GM12891 (cell line): ENCODE results near the gene TBX19. TPM values are rescaled to one million over a fixed set of nuclear protein-coding genes. Genes with fewer than 3 reads are reported as not detected.

ENCODE experiments used
- DNase-seq: peaks from one replicate; pipeline ENCODE4 v3.0.0; 2011; ENCODE audit warnings: low spot score; ENCODE audit not compliant: insufficient read length
- FAIRE-seq: peaks from 2 replicates; lab custom pipeline; 2011; peaks lifted over from hg19 to GRCh38; lab: Jason Lieb, UNC
- PAX5 ChIP-seq: IDR thresholded peaks from 2 replicates; pipeline ENCODE4 v1.6.1; 2011; ENCODE audit warnings: low read length, moderate library complexity, mild to moderate bottlenecking; ENCODE audit not compliant: insufficient read depth, severe bottlenecking
- POLR2A ChIP-seq: IDR thresholded peaks from 2 replicates; pipeline ENCODE4 v1.6.1; 2011; ENCODE audit warnings: low read depth, low read length, control low read depth
- POLR2AphosphoS5 ChIP-seq: IDR thresholded peaks from 2 replicates; pipeline ENCODE4 v1.6.1; 2011; ENCODE audit warnings: low read depth, low read length, control low read depth
- POU2F2 ChIP-seq: IDR thresholded peaks from 2 replicates; pipeline ENCODE4 v1.6.1; 2011; ENCODE audit warnings: low read depth, mild to moderate bottlenecking, control low read depth, low read length, moderate library complexity
- SPI1 ChIP-seq: IDR thresholded peaks from 2 replicates; pipeline ENCODE4 v1.6.1; 2011; ENCODE audit warnings: low read depth, low read length, control low read depth
- TAF1 ChIP-seq: IDR thresholded peaks from 2 replicates; pipeline ENCODE4 v1.6.1; 2011; ENCODE audit warnings: low read depth, low read length, control low read depth
- polyA plus RNA-seq: library from polyadenylated mRNA; unstranded; fragments of >200 nt; gene quantifications from one replicate; pipeline ENCODE4 v1.2.1, GENCODE V29; 2012; ENCODE audit warnings: low read depth, missing spikeins, inconsistent platforms; ENCODE audit not compliant: missing spikeins

The TBX19 gene
- polyA plus RNA-seq, result 1.3 TPM

GRCh38 chr1:168280296-168280927 lies at the start of gene TBX19:
Gene TBX19, plus strand, starts transcription at chr1:168280877. Its CDS starts 214 bp downstream, at chr1:168281091.
- FAIRE-seq, result no peak
- DNase-seq, result no peak
- no peak for TF ChIP-seq SPI1
- no peak for TF ChIP-seq POU2F2
- no peak for TF ChIP-seq PAX5
- no peak for TF ChIP-seq TAF1
- TF ChIP-seq POLR2A, result no peak
- no peak for TF ChIP-seq POLR2AphosphoS5

GRCh38 chr1:168234846-168235547 lies 45.7 kb upstream of the TBX19 start:
- DNase-seq, result peak; percentile 35
- no peak for TF ChIP-seq PAX5
- no peak for TF ChIP-seq TAF1
- no peak for TF ChIP-seq POLR2A
- TF ChIP-seq POLR2AphosphoS5, result no peak; the same call in 1 of the 2 replicates
- TF ChIP-seq SPI1, result no peak
- no peak for TF ChIP-seq POU2F2
- FAIRE-seq, result peak; percentile 69

GRCh38 chr1:168235548-168235885 lies 45.2 kb upstream of the TBX19 start:
- no peak for FAIRE-seq
- no peak for DNase-seq
- TF ChIP-seq POLR2AphosphoS5, result no peak
- TF ChIP-seq PAX5, result no peak
- TF ChIP-seq POU2F2, result no peak
- no peak for TF ChIP-seq POLR2A
- no peak for TF ChIP-seq SPI1
- no peak for TF ChIP-seq TAF1

GRCh38 chr1:168235937-168236336 lies 44.7 kb upstream of the TBX19 start:
- no peak for FAIRE-seq
- no peak for DNase-seq
- TF ChIP-seq PAX5, result no peak
- no peak for TF ChIP-seq POLR2AphosphoS5
- no peak for TF ChIP-seq POU2F2
- no peak for TF ChIP-seq POLR2A
- no peak for TF ChIP-seq TAF1
- no peak for TF ChIP-seq SPI1

GRCh38 chr1:168236836-168237611 lies 43.7 kb upstream of the TBX19 start:
- TF ChIP-seq POLR2AphosphoS5 (no peak), TAF1 (no peak), POLR2A (no peak)
- FAIRE-seq, result no peak
- DNase-seq, result no peak

- FAIRE-seq, result no peak
- DNase-seq, result no peak
Observed at GRCh38 chr1:168243198-168243597, 37.5 kb upstream of the TBX19 start.

DNA sequence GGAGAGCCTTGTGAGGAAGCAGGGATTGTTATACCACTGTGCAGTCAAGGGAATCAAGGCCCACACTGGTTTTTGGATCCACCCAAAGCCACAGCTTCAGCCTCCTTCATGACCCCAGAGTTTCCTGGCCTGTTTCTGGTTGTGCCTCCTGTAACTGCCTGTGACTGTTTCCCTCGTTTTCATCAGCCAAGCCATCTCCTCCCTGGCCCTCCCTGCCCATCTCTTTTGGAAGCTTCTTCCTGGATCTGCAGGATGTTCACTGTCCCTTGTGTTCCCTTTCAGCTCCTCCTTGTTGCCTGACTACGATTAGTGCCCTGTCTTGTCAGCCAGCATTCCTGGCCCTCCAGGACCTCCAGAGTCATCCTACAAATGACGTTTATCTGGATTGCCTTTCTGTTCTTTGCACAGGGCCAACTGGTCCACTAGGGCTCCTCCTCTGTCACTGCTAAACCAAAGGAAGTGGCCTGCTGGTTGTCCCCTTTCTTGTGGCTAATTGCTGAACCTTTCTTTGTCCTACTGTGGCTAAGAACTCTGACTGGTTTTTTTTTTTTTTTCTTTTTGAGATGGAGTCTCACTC lies 37.0 kb upstream of the TBX19 start:
- DNase-seq (no peak), FAIRE-seq (no peak)
- TF ChIP-seq POLR2AphosphoS5 (no peak), SPI1 (no peak), POU2F2 (no peak), TAF1 (no peak), POLR2A (no peak), PAX5 (no peak)

More at GRCh38 chr1:168243198-168243597, 37.5 kb upstream of the TBX19 start:
- no peak for TF ChIP-seq PAX5
- TF ChIP-seq TAF1, result no peak
- no peak for TF ChIP-seq POU2F2
- no peak for TF ChIP-seq POLR2AphosphoS5
- TF ChIP-seq SPI1, result no peak
- no peak for TF ChIP-seq POLR2A

DNA sequence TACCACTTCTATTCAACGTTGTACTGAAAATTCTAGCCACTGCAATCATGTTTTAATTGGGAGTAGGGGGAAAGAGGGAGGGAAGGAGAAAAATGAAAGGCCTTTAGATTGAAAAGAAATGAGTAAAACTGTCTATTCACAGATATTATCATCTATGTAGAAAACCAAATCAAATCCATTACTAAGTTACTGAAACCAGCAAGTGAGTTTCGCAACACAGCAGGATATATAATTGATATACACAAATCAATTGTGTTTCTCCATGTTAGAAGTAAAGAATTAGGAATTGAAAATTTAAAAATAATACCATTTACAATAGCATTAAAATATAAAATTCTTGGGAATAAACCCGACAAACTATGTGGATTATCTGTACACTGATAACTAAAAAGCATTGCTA lies 35.6 kb upstream of the TBX19 start:
- FAIRE-seq (no peak), DNase-seq (no peak)
- TF ChIP-seq POU2F2 (no peak), POLR2AphosphoS5 (no peak), PAX5 (no peak), SPI1 (no peak), POLR2A (no peak), TAF1 (no peak)

DNA sequence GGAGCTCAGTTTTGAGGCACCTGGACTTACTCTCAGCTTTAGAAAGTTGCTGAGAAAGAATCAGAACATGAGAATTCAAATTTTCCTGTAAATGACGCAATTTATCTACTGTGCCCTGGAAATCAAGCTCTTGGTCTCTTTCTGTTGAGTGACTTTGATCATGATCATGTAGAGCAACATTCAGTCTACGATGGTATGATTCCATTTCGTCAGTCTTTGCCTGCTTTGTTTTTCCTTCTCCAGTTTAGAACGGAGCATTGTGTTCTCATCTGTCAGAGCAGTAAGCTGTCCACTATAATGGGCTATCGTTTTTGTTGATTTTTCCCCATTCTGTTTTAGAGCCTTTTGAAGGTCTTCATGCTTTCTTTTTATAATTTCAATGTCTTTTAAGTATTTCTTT lies 34.2 kb upstream of the TBX19 start:
- FAIRE-seq (no peak), DNase-seq (no peak)
- TF ChIP-seq TAF1, result no peak
- no peak for TF ChIP-seq POLR2A
- TF ChIP-seq POU2F2, result no peak

DNA sequence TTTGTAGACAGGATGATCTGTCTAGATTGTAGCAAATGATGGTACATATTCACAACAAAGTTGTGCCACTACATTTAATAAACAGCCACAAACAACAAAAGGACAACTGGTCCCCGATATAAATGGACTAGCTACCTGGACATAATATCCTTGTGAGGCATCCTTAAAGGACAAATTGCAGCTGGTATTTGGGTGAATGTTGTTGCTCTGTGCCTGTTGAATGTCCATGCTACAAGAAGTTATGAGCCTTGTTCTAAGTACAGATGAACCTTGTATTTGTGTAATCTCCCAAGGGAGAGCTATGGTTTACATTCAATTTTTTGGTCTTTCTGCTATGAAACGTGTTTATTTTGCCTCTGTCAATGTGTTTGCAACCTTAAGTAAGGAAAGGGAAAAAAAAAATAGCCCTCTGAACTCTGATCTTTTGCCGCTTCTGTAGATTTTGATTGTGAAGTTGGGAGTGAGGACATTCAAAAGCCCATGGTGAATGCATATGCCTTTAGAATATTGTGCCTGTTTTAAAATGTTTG lies 28.4 kb upstream of the TBX19 start:
- TF ChIP-seq POLR2A, result no peak
- no peak for TF ChIP-seq POLR2AphosphoS5
- no peak for TF ChIP-seq TAF1
- no peak for TF ChIP-seq PAX5
- TF ChIP-seq SPI1, result no peak
- no peak for TF ChIP-seq POU2F2
- no peak for DNase-seq
- no peak for FAIRE-seq
